Heart left ventricle (tissue), 16 donors: ENCODE measurements around the gene RAD51B. TPM values are rescaled to one million over a fixed set of nuclear protein-coding genes. Genes with fewer than 3 reads are reported as not detected.
A peak's percentile ranks its signal among the peaks of the same experiment; 100 is the strongest.

Experiments used
- ATAC-seq, 4 donors: fragments of 200-7000 bp; cut with Tn5 transposase; one replicate each; pipeline ENCODE4 v1.9.1; 2020 to 2022; ENCODE audit warnings: moderate library complexity in 4 of 4, mild to moderate bottlenecking in 3 of 4, moderate number of reproducible peaks in 1 of 4
- DNase-seq, 5 donors: peaks; one replicate each; pipeline ENCODE4 v3.0.0-alpha.2; 2020
- H3K27ac ChIP-seq, 12 donors: fragments of 200-600 bp; sonication (generic) in 4 of 12; one replicate each; pipeline versions ENCODE4 v1.5.0 to v1.8.0; 2016 to 2022; ENCODE audit warnings: mild to moderate bottlenecking in 2 of 12
- H3K27me3 ChIP-seq, 9 donors: fragments of 200-600 bp; sonication (generic) in 2 of 9; one replicate each; pipeline versions ENCODE4 v1.5.1 to v1.8.0; 2016 to 2022; ENCODE audit warnings: mild to moderate bottlenecking in 3 of 9
- H3K36me3 ChIP-seq, 9 donors: fragments of 200-600 bp; sonication (generic) in 2 of 9; one replicate each; pipeline versions ENCODE4 v1.5.0 to v1.8.0; 2018 to 2022; ENCODE audit warnings: mild to moderate bottlenecking in 2 of 9
- H3K4me1 ChIP-seq, 12 donors: fragments of 200-600 bp; sonication (generic) in 4 of 12; one replicate each; pipeline versions ENCODE4 v1.5.0 to v1.8.0; 2016 to 2022; ENCODE audit warnings: mild to moderate bottlenecking in 3 of 12
- H3K4me3 ChIP-seq, 12 donors: fragments of 200-600 bp; sonication (generic) in 4 of 12; one replicate each; pipeline versions ENCODE4 v1.5.0 to v1.8.0; 2017 to 2022; ENCODE audit warnings: mild to moderate bottlenecking in 9 of 12, moderate library complexity in 4 of 12
- H3K9me3 ChIP-seq, 12 donors: fragments of 200-600 bp; sonication (generic) in 4 of 12; one replicate each; pipeline versions ENCODE4 v1.5.0 to v1.8.0; 2016 to 2022; ENCODE audit warnings: mild to moderate bottlenecking in 1 of 12
- POLR2A ChIP-seq, 2 donors: fragments of 450-650 bp; IDR thresholded peaks; one replicate each; pipeline ENCODE4 v1.6.1; 2017; ENCODE audit warnings: antibody characterized with exemption in 2 of 2, mild to moderate bottlenecking in 2 of 2, moderate library complexity in 2 of 2
- WGBS, 4 donors: extraction: QIAGEN DNeasy Blood & Tissue Kit in 2 of 4; methylation state at CpG; one replicate each; pipeline versions ENCODE4 v1.1.5 to v1.1.7; 2013 to 2018; 5-methylcytosine and 5-hydroxymethylcytosine counted together
- intact Hi-C, 10 donors: fragments of 100-400 bp; cut with DNase I; formaldehyde crosslinking; loops; one replicate each; pipeline versions ENCODE4 v1.11.1 to v1.14.2; 2022
- polyA plus RNA-seq, 2 donors: library from polyadenylated mRNA; stranded (reverse); fragments of 200-250 nt; gene quantifications; one replicate each; pipeline ENCODE4 v1.2.3, GENCODE V29; 2013
- total RNA-seq, 9 donors: library from RNA; depleted of rRNA in 2 of 9; stranded (reverse); fragments of >200 nt in 2 of 9; fragmentation: NEBNext Ultra II Directional in 3 of 9; extraction: Animal tissue kit (Norgen Biotek cat#: 25700) in 3 of 9; gene quantifications; one replicate each; pipeline versions ENCODE4 v1.1.0 to v1.2.4, GENCODE V29; 2016 to 2023
- TF ChIP-seq, protein P1 (sequence below), 12 donors: fragments of 200-600 bp; sonication (generic) in 4 of 12; IDR thresholded peaks; one replicate each; pipeline versions ENCODE4 v1.5.0 to v1.8.0; 2018 to 2022; ENCODE audit warnings: antibody characterized with exemption in 12 of 12, mild to moderate bottlenecking in 5 of 12
- donor health status: ischemic (EF 13 %, LVEDD 7.1; RV severe dilation, severe dysfunction).
- donor health status: healthy with polysubstance abuse.
- donor health status: DM: no; HTN: yes; CAD: no.
- donor health status: DM: no; HTN: no; CAD: no.
- donor health status: ischemic (EF 25% LVEDD 6.9; RV normal size, moderate dysfunction).
- donor health status: ischemic (EF 25% LVEDD 5.7; RV mildly dilated, moderate dysfunction).
- donor health status: healthy.
- donor health status: DM: yes; HTN: yes; CAD: no.
- donor health status: ischemic (EF 35%, LVEDD 5.7; RV mildly dilated, moderate dysfunction).
- donor health status: nonischemic (EF 11% LVEDD 7.7; RV severe dilation, severe dysfunction).
- donor health status: DM: yes; HTN: yes; CAD: no.
- donor health status: PGD.
- donor health status: ischemic (EF 29% LVEDD 5.4; RV normal size, mild dysfunction).
- donor health status: nonischemic (EF 23%, LVEDD 6.1; RV moderate dilation, normal function).

RAD51B gene
- total and polyA plus RNA-seq, 11 donors = 1.3 to 11.3 (median 3.2) TPM

DNA sequence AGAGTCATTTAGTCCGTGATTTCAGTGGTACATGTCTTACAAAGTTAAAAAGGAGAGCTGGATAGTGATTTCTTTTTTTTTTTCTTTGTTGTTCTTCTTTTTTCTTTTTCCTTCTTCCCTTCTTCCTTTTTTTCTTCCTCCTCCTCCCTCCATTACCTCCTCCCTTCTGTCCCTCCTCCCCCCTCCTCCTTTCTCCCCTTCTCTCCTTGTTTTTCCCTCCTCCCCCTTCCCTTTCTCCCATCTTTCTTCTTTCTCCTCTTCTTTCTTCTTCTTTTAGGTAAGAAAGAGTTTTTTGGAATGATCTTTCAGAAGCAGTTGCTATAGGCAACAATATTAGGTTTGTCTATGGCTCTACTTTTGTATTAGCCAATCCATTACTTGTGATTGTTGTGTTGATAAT is 368.6 kb downstream of the RAD51B start:
- no peak for TF ChIP-seq POLR2A (IDR thresholded peaks at IDR 0.05)
- TF ChIP-seq, protein P1, sequence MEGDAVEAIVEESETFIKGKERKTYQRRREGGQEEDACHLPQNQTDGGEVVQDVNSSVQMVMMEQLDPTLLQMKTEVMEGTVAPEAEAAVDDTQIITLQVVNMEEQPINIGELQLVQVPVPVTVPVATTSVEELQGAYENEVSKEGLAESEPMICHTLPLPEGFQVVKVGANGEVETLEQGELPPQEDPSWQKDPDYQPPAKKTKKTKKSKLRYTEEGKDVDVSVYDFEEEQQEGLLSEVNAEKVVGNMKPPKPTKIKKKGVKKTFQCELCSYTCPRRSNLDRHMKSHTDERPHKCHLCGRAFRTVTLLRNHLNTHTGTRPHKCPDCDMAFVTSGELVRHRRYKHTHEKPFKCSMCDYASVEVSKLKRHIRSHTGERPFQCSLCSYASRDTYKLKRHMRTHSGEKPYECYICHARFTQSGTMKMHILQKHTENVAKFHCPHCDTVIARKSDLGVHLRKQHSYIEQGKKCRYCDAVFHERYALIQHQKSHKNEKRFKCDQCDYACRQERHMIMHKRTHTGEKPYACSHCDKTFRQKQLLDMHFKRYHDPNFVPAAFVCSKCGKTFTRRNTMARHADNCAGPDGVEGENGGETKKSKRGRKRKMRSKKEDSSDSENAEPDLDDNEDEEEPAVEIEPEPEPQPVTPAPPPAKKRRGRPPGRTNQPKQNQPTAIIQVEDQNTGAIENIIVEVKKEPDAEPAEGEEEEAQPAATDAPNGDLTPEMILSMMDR (IDR thresholded peaks at IDR 0.05) = no peak
- WGBS, 4 donors = 86 to 94% (median 93%) methylated on average over 1 of the region's 1 CpG

DNA sequence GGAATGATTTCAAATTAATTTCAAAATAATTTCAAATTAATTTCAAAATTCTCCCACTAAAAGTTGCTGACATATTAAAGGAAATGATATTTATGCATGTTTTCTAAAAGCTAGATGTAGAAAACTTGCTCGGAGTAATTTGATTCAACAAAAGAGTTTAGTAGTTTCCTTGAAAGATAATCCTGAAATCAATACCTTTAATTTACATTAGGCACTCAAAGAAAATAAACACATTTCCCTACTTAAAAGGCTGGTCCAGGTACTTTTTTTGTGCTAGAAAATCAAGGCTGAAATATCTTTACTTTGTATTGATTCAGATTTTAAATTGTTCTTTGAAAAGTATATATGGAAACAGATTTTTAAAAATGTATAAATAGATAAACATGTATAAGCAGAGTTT is 370.5 kb downstream of the RAD51B start:
- H3K4me3 ChIP-seq = no peak overlapping the region
- intact Hi-C loops = no loop called here
- no peak overlapping the region for H3K27ac ChIP-seq
- no peaks in the 10 kb centered on the region for H3K9me3 ChIP-seq
- DNase-seq (no peak), ATAC-seq (no peak)
- no peaks in the 10 kb centered on the region for H3K4me1 ChIP-seq
- no peaks in the 10 kb centered on the region for H3K27me3 ChIP-seq
- H3K36me3 ChIP-seq = no peaks in the 10 kb centered on the region
- TF ChIP-seq, protein P1 (IDR thresholded peaks at IDR 0.05) = no peak
- no peak for TF ChIP-seq POLR2A (IDR thresholded peaks at IDR 0.05)
- 96 to 100% (median 98%) methylated on average over 1 of the region's 1 CpG for WGBS, 4 donors

More for the DNA sequence above, 368.6 kb downstream of the RAD51B start:
- no peaks in the 10 kb centered on the region for H3K27me3 ChIP-seq
- H3K9me3 ChIP-seq = no peaks in the 10 kb centered on the region
- no peak overlapping the region for H3K27ac ChIP-seq
- intact Hi-C loops = no loop called here
- DNase-seq (no peak), ATAC-seq (no peak)
- H3K4me3 ChIP-seq = no peak overlapping the region
- no peaks in the 10 kb centered on the region for H3K36me3 ChIP-seq
- no peaks in the 10 kb centered on the region for H3K4me1 ChIP-seq

DNA sequence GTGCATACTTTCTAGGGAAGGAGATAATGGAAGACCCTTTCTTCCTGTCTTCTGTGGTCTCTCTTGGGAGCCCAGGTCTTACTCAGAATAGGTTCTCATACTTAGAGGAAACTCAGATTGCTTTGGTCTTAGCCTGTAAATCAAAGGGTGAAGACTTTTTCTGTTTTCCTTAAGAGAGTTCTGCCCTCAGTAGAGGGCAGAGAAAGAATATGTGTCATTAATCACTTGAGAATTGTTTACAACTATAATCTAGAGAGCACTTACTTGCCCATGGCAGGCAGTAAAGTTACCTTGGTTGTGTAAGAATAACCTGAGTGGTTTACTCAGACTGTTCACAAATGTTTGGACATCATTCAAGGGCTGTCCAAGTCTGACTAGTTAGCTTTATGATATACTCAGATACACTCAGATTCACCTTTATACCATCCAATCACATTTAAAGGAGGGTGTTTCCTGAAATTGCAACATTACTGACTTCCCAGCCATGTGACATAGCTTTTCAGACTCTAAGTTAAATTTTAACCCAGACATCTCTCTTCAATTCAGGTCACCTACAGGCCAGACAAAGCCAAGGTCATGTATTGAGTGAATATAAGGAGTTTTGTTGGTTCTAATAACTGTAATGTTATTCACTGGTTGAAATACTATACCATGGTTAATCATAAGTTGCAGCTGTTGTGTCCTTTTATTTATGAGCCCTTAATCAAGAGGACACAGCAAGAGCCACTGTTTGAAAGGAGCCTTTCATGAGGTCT is 372.2 kb downstream of the RAD51B start:
- H3K27ac ChIP-seq = peak overlapping the region in 1 of 12 donors; percentile 80
- no peak overlapping the region for H3K4me3 ChIP-seq
- H3K27me3 ChIP-seq = no peaks in the 10 kb centered on the region
- H3K9me3 ChIP-seq = no peaks in the 10 kb centered on the region
- intact Hi-C loops = no loop called here
- no peaks in the 10 kb centered on the region for H3K4me1 ChIP-seq
- TF ChIP-seq, protein P1 (IDR thresholded peaks at IDR 0.05) = no peak
- no peak for TF ChIP-seq POLR2A (IDR thresholded peaks at IDR 0.05)
- ATAC-seq (peak in 1 of 4 donors; percentile 22), DNase-seq (no peak)
- H3K36me3 ChIP-seq = no peaks in the 10 kb centered on the region

DNA sequence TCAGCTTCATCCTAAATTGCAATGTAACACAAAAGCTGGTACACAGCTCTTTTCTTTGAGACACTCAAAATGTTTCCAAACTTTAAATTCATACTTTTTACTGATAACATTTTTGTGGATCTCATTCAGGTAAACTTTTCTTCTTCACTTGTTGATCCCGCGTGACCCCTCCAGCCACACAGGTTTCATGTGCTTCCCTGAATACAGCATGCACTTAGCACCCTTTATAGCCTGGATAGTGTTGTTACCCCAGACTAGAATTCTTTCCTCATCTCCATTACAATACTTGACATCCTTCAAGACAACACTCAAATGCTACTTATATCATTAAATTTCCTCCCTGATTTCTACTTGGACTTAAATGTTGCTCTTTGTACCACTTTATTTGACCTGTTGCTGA is 373.4 kb downstream of the RAD51B start:
- Histone ChIP-seq H3K9me3 (no peaks in the 10 kb centered on the region), H3K27ac (peak overlapping the region in 1 of 12 donors; percentile 80), H3K4me3 (no peak overlapping the region), H3K36me3 (no peaks in the 10 kb centered on the region), H3K4me1 (no peaks in the 10 kb centered on the region), H3K27me3 (no peaks in the 10 kb centered on the region)
- DNase-seq = no peak
- intact Hi-C loops = no loop called here
- WGBS, 4 donors = 95 to 98% (median 96%) methylated on average over 2 of the region's 2 CpGs
- ATAC-seq = no peak
- TF ChIP-seq POLR2A (IDR thresholded peaks at IDR 0.05) = no peak
- TF ChIP-seq, protein P1 (IDR thresholded peaks at IDR 0.05) = no peak
